GM12865 (cell line): Measurements from ENCODE around the gene TUSC2.

Source experiments
- DNase-seq: peaks from one replicate; pipeline ENCODE4 v3.0.0; 2010; ENCODE audit warnings: low read depth
- H3K4me3 ChIP-seq: 2 replicates; pipeline ENCODE4 v1.5.1; 2011; ENCODE audit warnings: mild to moderate bottlenecking, low read depth, low read length, control low read depth
- CTCF ChIP-seq: IDR thresholded peaks from 2 replicates; pipeline ENCODE4 v1.5.1; 2011; ENCODE audit warnings: low read length, control low read depth, low read depth, inconsistent platforms; ENCODE audit not compliant: insufficient read depth; ENCODE audit errors: missing control alignments

The TUSC2 gene

GRCh38 chr3:50303013-50303815 is 24.8 kb downstream of the TUSC2 start, which contains the start of gene HYAL1:
Gene HYAL1, minus strand, starts transcription at chr3:50303574. Its CDS starts 618 bp downstream, at chr3:50302956.
- peak; percentile 7 for DNase-seq
- H3K4me3 ChIP-seq, result no peak within 1 kb of the TSS
- no peak for TF ChIP-seq CTCF

GRCh38 chr3:50302095-50303012 is 25.7 kb downstream of the TUSC2 start:
- no peak for TF ChIP-seq CTCF
- H3K4me3 ChIP-seq, result no peak overlapping the region
- DNase-seq, result peak; percentile 1

- DNase-seq, result peak; percentile 12
- H3K4me3 ChIP-seq, result no peak overlapping the region
- TF ChIP-seq CTCF, result no peak
Observed at GRCh38 chr3:50300681-50301254, 27.3 kb downstream of the TUSC2 start.

- no peak for TF ChIP-seq CTCF
- DNase-seq, result peak; percentile 45
- peak overlapping the region; percentile 55 for H3K4me3 ChIP-seq
Observed at GRCh38 chr3:50299929-50300680, 27.9 kb downstream of the TUSC2 start.

GRCh38 chr3:50299638-50299928 is 28.4 kb downstream of the TUSC2 start:
- H3K4me3 ChIP-seq, result peak overlapping the region; percentile 55
- no peak for TF ChIP-seq CTCF
- DNase-seq, result no peak
